Stimulated activated CD8-positive, alpha-beta memory T cell treated with anti-CD3 and anti-CD28 coated beads, Interleukin-12 subunit alpha, Interleukin-12 subunit beta, amount 100 ng/mL, for 1 hour (primary cell): ENCODE measurements around the gene ACTBL2.
"Not testable (repeated sequence)": the region's sequence is repeated elsewhere in the genome, so short reads cannot be mapped to it uniquely, and the experiment has no call there.

Source experiments
- DNase-seq: peaks from one replicate; pipeline ENCODE4 v3.0.0-alpha.2; 2020; ENCODE audit warnings: low read depth

Gene ACTBL2

GRCh38 chr5:57494104-57495098, 11.8 kb upstream of the ACTBL2 start:
- no peak for DNase-seq

GRCh38 chr5:57493034-57493433, 10.4 kb upstream of the ACTBL2 start:
- no peak for DNase-seq

GRCh38 chr5:57492632-57493031, 10.0 kb upstream of the ACTBL2 start:
- DNase-seq, result no peak

- no peak for DNase-seq
Measured at GRCh38 chr5:57491369-57491965, 8.9 kb upstream of the ACTBL2 start.

GRCh38 chr5:57488215-57488955, 5.8 kb upstream of the ACTBL2 start:
- no peak for DNase-seq

GRCh38 chr5:57486027-57486602, 3.5 kb upstream of the ACTBL2 start:
- no peak for DNase-seq

- no peak for DNase-seq
Measured at GRCh38 chr5:57478826-57479225, 3.8 kb downstream of the ACTBL2 start.

GRCh38 chr5:57476601-57477056, 6.0 kb downstream of the ACTBL2 start:
- no peak for DNase-seq

- no peak for DNase-seq
Measured at GRCh38 chr5:57470339-57470738, 12.3 kb downstream of the ACTBL2 start.

GRCh38 chr5:57468481-57469163, 14.0 kb downstream of the ACTBL2 start:
- DNase-seq, result no peak

GRCh38 chr5:57466544-57466943, 16.1 kb downstream of the ACTBL2 start:
- DNase-seq, result no peak

GRCh38 chr5:57460056-57460455, 22.6 kb downstream of the ACTBL2 start:
- DNase-seq, result not testable (repeated sequence)

GRCh38 chr5:57458443-57458842, 24.2 kb downstream of the ACTBL2 start:
- DNase-seq, result no peak

GRCh38 chr5:57456531-57457135, 26.0 kb downstream of the ACTBL2 start:
- no peak for DNase-seq

- DNase-seq, result no peak
Measured at GRCh38 chr5:57455511-57456455, 26.8 kb downstream of the ACTBL2 start.

GRCh38 chr5:57454896-57455295, 27.7 kb downstream of the ACTBL2 start:
- DNase-seq, result no peak

GRCh38 chr5:57453728-57454127, 28.9 kb downstream of the ACTBL2 start:
- no peak for DNase-seq

GRCh38 chr5:57452885-57453284, 29.7 kb downstream of the ACTBL2 start:
- no peak for DNase-seq

- DNase-seq, result no peak
Measured at GRCh38 chr5:57450991-57451876, 31.4 kb downstream of the ACTBL2 start.
